ENCODE measurements around the gene ZNF839.
A peak's percentile ranks its signal among the peaks of the same experiment; 100 is the strongest.

The ZNF839 gene

GRCh38 chr14:102363182-102363943, 43.8 kb downstream of the ZNF839 start:
- H3K36me3 Mint-ChIP-seq = peaks cover 13 to 21% of the 10 kb centered on the region in 2 donors
- no peak overlapping the region for H3K4me3 Mint-ChIP-seq
- peaks cover 25 to 43% of the 10 kb centered on the region in 2 donors for H3K4me1 Mint-ChIP-seq
- no peaks in the 10 kb centered on the region for H3K27me3 Mint-ChIP-seq
- ATAC-seq (replicated peaks) (peak; percentile 8 to 22), DNase-seq (no peak)
- no peaks in the 10 kb centered on the region for H3K9me3 Mint-ChIP-seq
- peak overlapping the region; percentile 97 for H3K27ac Mint-ChIP-seq

DNA sequence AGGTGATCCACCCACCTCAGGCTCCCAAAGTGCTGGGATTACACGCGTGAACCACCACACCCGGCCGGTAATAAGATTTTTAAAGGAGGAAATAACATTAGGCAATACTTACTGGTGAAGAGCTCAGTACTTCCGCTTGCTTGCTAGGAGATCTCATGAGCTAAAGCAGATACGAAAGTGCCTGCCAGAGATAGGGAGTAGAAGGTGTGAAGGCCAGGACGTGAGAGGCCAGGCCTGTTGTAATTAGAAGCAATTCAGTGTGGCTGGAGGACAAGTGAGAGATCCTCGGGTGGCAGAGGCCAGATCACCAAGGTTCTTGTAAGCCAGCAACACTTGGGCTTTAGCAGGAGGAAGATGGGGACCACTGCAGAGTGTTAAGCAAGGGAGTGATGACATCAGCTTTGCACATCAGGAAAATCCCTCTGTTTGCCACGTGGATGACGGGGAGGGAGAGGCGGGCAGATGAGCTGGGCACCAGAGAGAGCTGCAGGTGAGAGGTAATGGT, 50.8 kb downstream of the ZNF839 start:
- Mint-ChIP-seq H3K27ac (peak overlapping the region; percentile 63), H3K9me3 (no peaks in the 10 kb centered on the region), H3K4me3 (no peak overlapping the region), H3K27me3 (no peaks in the 10 kb centered on the region), H3K36me3 (peaks cover 8 to 13% of the 10 kb centered on the region in 2 donors), H3K4me1 (peaks cover 17 to 29% of the 10 kb centered on the region in 2 donors)
- DNase-seq (no peak), ATAC-seq (replicated peaks) (no peak)

DNA sequence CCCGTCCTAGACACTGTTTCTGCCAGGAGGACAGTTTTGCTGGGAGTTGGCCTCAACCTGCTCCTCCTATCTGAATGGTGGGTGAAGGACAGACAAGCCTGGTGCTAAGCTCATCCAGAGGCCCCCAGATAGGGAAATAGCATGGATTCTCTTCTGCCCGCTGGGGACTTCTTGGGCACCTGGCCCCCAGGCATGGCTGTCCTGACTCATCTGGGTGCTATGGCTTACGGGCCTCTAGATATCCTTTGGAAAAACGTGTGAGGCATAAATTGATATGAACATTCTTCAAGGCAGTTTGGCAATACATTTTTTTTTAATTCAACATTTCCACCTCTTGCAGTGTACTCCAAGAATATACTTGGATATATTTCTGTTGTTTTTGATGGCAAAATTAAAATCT, 51.8 kb downstream of the ZNF839 start:
- no peaks in the 10 kb centered on the region for H3K9me3 Mint-ChIP-seq
- no peak overlapping the region for H3K4me3 Mint-ChIP-seq
- no peaks in the 10 kb centered on the region for H3K27me3 Mint-ChIP-seq
- peaks cover 17 to 29% of the 10 kb centered on the region in 2 donors for H3K4me1 Mint-ChIP-seq
- peaks cover 8 to 13% of the 10 kb centered on the region in 2 donors for H3K36me3 Mint-ChIP-seq
- DNase-seq = no peak
- ATAC-seq (replicated peaks) = no peak
- no peak overlapping the region for H3K27ac Mint-ChIP-seq

- peaks cover 10 to 13% of the 10 kb centered on the region in 2 donors for H3K4me1 Mint-ChIP-seq
- ATAC-seq (replicated peaks) (no peak), DNase-seq (no peak)
- H3K27ac Mint-ChIP-seq = no peak overlapping the region
- H3K36me3 Mint-ChIP-seq = peaks cover 8 to 24% of the 10 kb centered on the region in 2 donors
- H3K9me3 Mint-ChIP-seq = no peaks in the 10 kb centered on the region
- H3K4me3 Mint-ChIP-seq = no peak overlapping the region
- H3K27me3 Mint-ChIP-seq = no peaks in the 10 kb centered on the region
These were observed 53.6 kb downstream of the ZNF839 start for GRCh38 chr14:102373110-102373509.

DNA sequence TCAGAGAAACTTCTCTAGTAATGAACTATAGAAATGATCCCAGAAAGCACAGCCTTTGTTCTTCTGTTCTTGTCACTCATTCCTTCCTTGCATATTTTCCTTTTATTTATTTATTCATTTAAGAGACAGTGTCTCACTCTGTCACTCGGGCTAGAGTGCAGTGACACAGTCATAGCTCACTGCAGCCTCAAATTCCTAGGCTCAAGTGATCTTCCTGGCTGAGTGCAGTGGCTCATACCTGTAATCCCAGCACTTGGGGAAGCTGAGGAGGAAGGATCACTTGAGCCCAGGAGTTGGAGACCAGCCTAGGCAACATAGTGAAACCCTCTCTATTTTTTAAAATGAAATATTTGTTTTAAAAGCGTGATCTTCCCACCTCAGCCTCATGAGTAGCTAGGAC, 54.7 kb downstream of the ZNF839 start:
- no peak overlapping the region for H3K27ac Mint-ChIP-seq
- no peak overlapping the region for H3K4me3 Mint-ChIP-seq
- H3K36me3 Mint-ChIP-seq = peaks cover 12 to 26% of the 10 kb centered on the region in 2 donors
- no peak for ATAC-seq (replicated peaks)
- H3K4me1 Mint-ChIP-seq = peaks cover 7% of the 10 kb centered on the region in 2 donors
- no peak for DNase-seq
- no peaks in the 10 kb centered on the region for H3K27me3 Mint-ChIP-seq
- H3K9me3 Mint-ChIP-seq = no peaks in the 10 kb centered on the region

GRCh38 chr14:102375119-102375518, 55.6 kb downstream of the ZNF839 start:
- Mint-ChIP-seq H3K27me3 (no peaks in the 10 kb centered on the region), H3K27ac (no peak overlapping the region), H3K9me3 (no peaks in the 10 kb centered on the region), H3K36me3 (peaks cover 13 to 30% of the 10 kb centered on the region in 2 donors), H3K4me3 (no peak overlapping the region), H3K4me1 (peaks cover 4 to 6% of the 10 kb centered on the region in 2 donors)
- ATAC-seq (replicated peaks) (no peak), DNase-seq (no peak)

DNA sequence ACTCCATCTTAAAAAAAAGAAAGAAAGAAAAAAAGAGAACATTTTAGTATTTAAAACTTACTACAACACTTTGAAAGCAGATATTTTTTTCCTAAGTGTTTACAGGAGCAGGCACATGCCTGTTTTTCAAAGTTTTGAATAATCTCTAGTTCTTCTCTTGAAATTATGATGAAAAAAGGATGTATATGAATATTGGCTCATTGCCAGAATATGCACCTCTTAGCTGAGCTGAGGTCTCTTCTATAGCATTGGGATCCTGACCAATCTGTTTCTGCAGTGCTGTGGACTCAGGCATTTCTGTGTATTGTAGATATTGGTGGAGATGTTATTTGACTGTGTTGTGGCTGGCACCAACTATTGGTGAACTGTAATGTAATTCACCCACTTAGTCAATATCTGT, 58.1 kb downstream of the ZNF839 start:
- Mint-ChIP-seq H3K4me1 (no peaks in the 10 kb centered on the region), H3K27ac (no peak overlapping the region), H3K36me3 (peaks cover 7 to 24% of the 10 kb centered on the region in 2 donors), H3K27me3 (no peaks in the 10 kb centered on the region), H3K9me3 (no peaks in the 10 kb centered on the region), H3K4me3 (no peak overlapping the region)
- DNase-seq = no peak
- ATAC-seq (replicated peaks) = no peak

DNA sequence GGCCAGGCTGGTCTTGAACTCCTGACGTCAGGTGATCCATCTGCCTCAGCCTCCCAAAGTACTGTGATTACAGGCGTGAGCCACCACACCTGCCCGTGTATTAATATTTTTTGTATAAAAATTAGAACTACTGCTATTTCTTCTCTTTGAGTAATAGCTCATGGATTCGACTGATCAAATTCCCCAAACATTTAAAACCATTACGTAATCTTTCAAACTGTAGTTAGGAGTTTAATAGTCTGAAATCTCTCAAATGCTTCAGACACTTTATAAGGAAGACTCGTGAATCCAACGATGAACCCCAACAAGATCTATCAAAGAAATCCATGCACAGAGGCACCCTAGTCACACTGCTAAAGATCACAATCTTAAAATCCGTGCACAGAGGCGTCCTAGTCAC, 59.3 kb downstream of the ZNF839 start:
- peaks cover 10 to 28% of the 10 kb centered on the region in 2 donors for H3K36me3 Mint-ChIP-seq
- H3K27ac Mint-ChIP-seq = no peak overlapping the region
- no peak for DNase-seq
- H3K9me3 Mint-ChIP-seq = no peaks in the 10 kb centered on the region
- H3K4me1 Mint-ChIP-seq = no peaks in the 10 kb centered on the region
- ATAC-seq (replicated peaks) = no peak
- H3K4me3 Mint-ChIP-seq = no peak overlapping the region
- H3K27me3 Mint-ChIP-seq = no peaks in the 10 kb centered on the region

- H3K9me3 Mint-ChIP-seq = no peaks in the 10 kb centered on the region
- no peak overlapping the region for H3K27ac Mint-ChIP-seq
- DNase-seq (no peak), ATAC-seq (replicated peaks) (no peak)
- H3K4me1 Mint-ChIP-seq = no peaks in the 10 kb centered on the region
- peaks cover 14 to 18% of the 10 kb centered on the region in 2 donors for H3K36me3 Mint-ChIP-seq
- no peak overlapping the region for H3K4me3 Mint-ChIP-seq
- H3K27me3 Mint-ChIP-seq = no peaks in the 10 kb centered on the region
These were observed 67.5 kb downstream of the ZNF839 start for GRCh38 chr14:102387086-102387485.

- H3K4me3 Mint-ChIP-seq = no peak overlapping the region
- no peaks in the 10 kb centered on the region for H3K9me3 Mint-ChIP-seq
- no peak for ATAC-seq (replicated peaks)
- H3K4me1 Mint-ChIP-seq = no peaks in the 10 kb centered on the region
- DNase-seq = no peak
- H3K36me3 Mint-ChIP-seq = peaks cover 15 to 22% of the 10 kb centered on the region in 2 donors
- H3K27me3 Mint-ChIP-seq = no peaks in the 10 kb centered on the region
- no peak overlapping the region for H3K27ac Mint-ChIP-seq
These were observed 69.7 kb downstream of the ZNF839 start for GRCh38 chr14:102389246-102389645.

DNA sequence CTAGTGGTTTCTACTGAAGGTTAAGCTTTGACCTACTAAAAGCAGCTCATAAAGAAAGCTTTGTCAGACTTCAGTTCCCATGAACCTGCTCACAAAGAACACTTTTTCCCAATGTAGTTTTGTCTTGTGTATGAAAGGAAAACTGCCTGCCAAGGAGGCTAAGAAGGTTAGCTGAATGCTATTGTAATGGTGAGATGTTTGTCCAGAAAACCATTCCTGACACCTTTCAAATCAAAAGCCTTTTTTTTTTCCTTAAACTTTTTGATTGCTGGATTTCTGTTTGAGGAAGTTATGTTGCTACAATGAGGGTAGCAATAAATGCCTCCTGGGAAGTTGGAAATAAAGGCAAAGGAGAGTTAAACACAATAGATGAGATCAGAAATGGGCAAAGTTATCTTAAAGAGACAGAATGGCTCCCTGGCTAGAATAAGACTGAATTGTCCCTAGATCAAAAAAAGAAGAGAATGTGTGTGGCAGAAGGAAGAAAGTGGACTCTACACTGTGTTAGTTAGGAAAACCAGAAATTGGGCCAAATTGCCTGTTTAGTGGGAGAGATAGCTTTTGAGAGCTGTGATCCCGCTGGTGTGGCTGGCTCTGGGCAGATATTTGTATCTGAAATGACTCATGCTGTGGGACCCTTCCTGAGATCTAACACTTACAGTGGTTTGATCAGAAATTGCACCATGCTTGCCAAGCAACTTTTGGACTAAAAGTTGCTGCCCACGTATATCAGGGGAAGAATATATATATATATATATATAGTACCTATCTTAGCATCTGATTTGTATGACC, 70.7 kb downstream of the ZNF839 start:
- ATAC-seq (replicated peaks) = no peak
- DNase-seq = no peak
- H3K27me3 Mint-ChIP-seq = no peaks in the 10 kb centered on the region
- no peak overlapping the region for H3K4me3 Mint-ChIP-seq
- no peaks in the 10 kb centered on the region for H3K4me1 Mint-ChIP-seq
- peaks cover 15 to 22% of the 10 kb centered on the region in 2 donors for H3K36me3 Mint-ChIP-seq
- H3K9me3 Mint-ChIP-seq = no peaks in the 10 kb centered on the region
- H3K27ac Mint-ChIP-seq = no peak overlapping the region

Data from stimulated activated naive B cell treated with anti-CD40 and anti-IgM and Interleukin-4, amounts not matched to agents 10 μg/mL and 1 μg/mL and 100 μg/mL, for 72 hours (primary cell).